Stimulated activated effector memory CD8-positive, alpha-beta T cell treated with anti-CD3 and anti-CD28 coated beads, Interleukin-12 subunit alpha, Interleukin-12 subunit beta, amount 100 ng/mL, for 72 hours (primary cell): ENCODE data around the gene ZNF322.
"Not testable (repeated sequence)": the region's sequence is repeated elsewhere in the genome, so short reads cannot be mapped to it uniquely, and the experiment has no call there.

Experiments
- ATAC-seq: fragments of 150-1000 bp; cut with Tn5 transposase; 2 replicates; pipeline ENCODE4 v1.10.0; 2021
- DNase-seq, 2 donors: peaks; one replicate each; pipeline ENCODE4 v3.0.0; 2021 to 2022; ENCODE audit warnings: low spot score in 2 of 2
- H3K27ac Mint-ChIP-seq: one replicate; pipeline ENCODE4 v1.8.0; 2022; ENCODE audit warnings: mild to moderate bottlenecking, mixed read lengths
- H3K36me3 Mint-ChIP-seq: one replicate; pipeline ENCODE4 v1.8.0; 2022; ENCODE audit warnings: mild to moderate bottlenecking, mixed read lengths
- H3K4me1 Mint-ChIP-seq: one replicate; pipeline ENCODE4 v1.8.0; 2022; ENCODE audit warnings: mixed read lengths
- H3K4me3 Mint-ChIP-seq: one replicate; pipeline ENCODE4 v1.8.0; 2022; ENCODE audit warnings: mild to moderate bottlenecking, mixed read lengths
- H3K9me3 Mint-ChIP-seq: one replicate; pipeline ENCODE4 v1.8.0; 2022; ENCODE audit warnings: mixed read lengths

ZNF322 gene

GRCh38 chr6:26659042-26659999 is at the start of gene ZNF322:
ZNF322 (minus strand) TSS chr6:26659746; CDS start chr6:26638553, 21,193 bp downstream.
- DNase-seq (peak; percentile 80 to 94), ATAC-seq (peak; percentile 99)
- H3K4me3 Mint-ChIP-seq = peak within 1 kb of the TSS; percentile 78
- peaks cover 22% of the 10 kb centered on the region for H3K4me1 Mint-ChIP-seq
- H3K9me3 Mint-ChIP-seq = no peaks in the 10 kb centered on the region
- peak within 1 kb of the TSS; percentile 83 for H3K27ac Mint-ChIP-seq
- H3K36me3 Mint-ChIP-seq = peaks cover 25% of the 10 kb centered on the region

GRCh38 chr6:26705780-26706179 is 46.2 kb upstream of the ZNF322 start:
- H3K36me3 Mint-ChIP-seq, H3K4me1 Mint-ChIP-seq, H3K9me3 Mint-ChIP-seq, ATAC-seq, H3K4me3 Mint-ChIP-seq, DNase-seq, H3K27ac Mint-ChIP-seq: not testable (repeated sequence)

GRCh38 chr6:26705352-26705751 is 45.8 kb upstream of the ZNF322 start:
- ATAC-seq, DNase-seq, H3K36me3 Mint-ChIP-seq, H3K9me3 Mint-ChIP-seq, H3K27ac Mint-ChIP-seq, H3K4me3 Mint-ChIP-seq, H3K4me1 Mint-ChIP-seq: not testable (repeated sequence)

- ATAC-seq, H3K9me3 Mint-ChIP-seq, H3K36me3 Mint-ChIP-seq, H3K4me1 Mint-ChIP-seq, H3K4me3 Mint-ChIP-seq, H3K27ac Mint-ChIP-seq, DNase-seq: not testable (repeated sequence)
These were observed 41.6 kb upstream of the ZNF322 start for GRCh38 chr6:26701023-26701747.

- H3K9me3 Mint-ChIP-seq = not testable (repeated sequence)
These were observed 38.0 kb upstream of the ZNF322 start for GRCh38 chr6:26697496-26697895.

GRCh38 chr6:26689324-26689947 is 29.9 kb upstream of the ZNF322 start:
- H3K36me3 Mint-ChIP-seq, ATAC-seq, H3K9me3 Mint-ChIP-seq, H3K4me1 Mint-ChIP-seq, DNase-seq, H3K4me3 Mint-ChIP-seq, H3K27ac Mint-ChIP-seq: not testable (repeated sequence)

More at GRCh38 chr6:26697496-26697895, 38.0 kb upstream of the ZNF322 start:
- not testable (repeated sequence) for H3K4me3 Mint-ChIP-seq, DNase-seq, H3K36me3 Mint-ChIP-seq, H3K27ac Mint-ChIP-seq, H3K4me1 Mint-ChIP-seq, ATAC-seq

- ATAC-seq = not testable (repeated sequence)
These were observed 23.0 kb upstream of the ZNF322 start for GRCh38 chr6:26682435-26683042.

GRCh38 chr6:26673287-26673686 is 13.7 kb upstream of the ZNF322 start:
- not testable (repeated sequence) for ATAC-seq, H3K4me3 Mint-ChIP-seq, H3K36me3 Mint-ChIP-seq, H3K9me3 Mint-ChIP-seq, H3K4me1 Mint-ChIP-seq, DNase-seq, H3K27ac Mint-ChIP-seq

More at GRCh38 chr6:26682435-26683042, 23.0 kb upstream of the ZNF322 start:
- not testable (repeated sequence) for H3K36me3 Mint-ChIP-seq, DNase-seq, H3K9me3 Mint-ChIP-seq, H3K27ac Mint-ChIP-seq, H3K4me3 Mint-ChIP-seq, H3K4me1 Mint-ChIP-seq

- H3K36me3 Mint-ChIP-seq, H3K4me3 Mint-ChIP-seq, DNase-seq, H3K27ac Mint-ChIP-seq, H3K9me3 Mint-ChIP-seq, ATAC-seq, H3K4me1 Mint-ChIP-seq: not testable (repeated sequence)
These were observed 11.0 kb upstream of the ZNF322 start for GRCh38 chr6:26670558-26670957.

- H3K4me3 Mint-ChIP-seq, H3K27ac Mint-ChIP-seq, H3K36me3 Mint-ChIP-seq, ATAC-seq, H3K4me1 Mint-ChIP-seq, DNase-seq, H3K9me3 Mint-ChIP-seq: not testable (repeated sequence)
These were observed 10.5 kb upstream of the ZNF322 start for GRCh38 chr6:26670003-26670402.

- peaks cover 22% of the 10 kb centered on the region for H3K4me1 Mint-ChIP-seq
- H3K4me3 Mint-ChIP-seq = peak overlapping the region; percentile 78
- no peaks in the 10 kb centered on the region for H3K9me3 Mint-ChIP-seq
- peak overlapping the region; percentile 83 for H3K27ac Mint-ChIP-seq
- no peak for DNase-seq
- peaks cover 22% of the 10 kb centered on the region for H3K36me3 Mint-ChIP-seq
- peak; percentile 62 for ATAC-seq
These were observed 435 bp upstream of the ZNF322 start for GRCh38 chr6:26660000-26660361.

- ATAC-seq = no peak
- no peak for DNase-seq
- peaks cover 22% of the 10 kb centered on the region for H3K4me1 Mint-ChIP-seq
- no peak overlapping the region for H3K4me3 Mint-ChIP-seq
- H3K9me3 Mint-ChIP-seq = peaks cover 3% of the 10 kb centered on the region
- peaks cover 45% of the 10 kb centered on the region for H3K36me3 Mint-ChIP-seq
- H3K27ac Mint-ChIP-seq = no peak overlapping the region
These were observed 2.3 kb downstream of the ZNF322 start for GRCh38 chr6:26657256-26657655.

GRCh38 chr6:26653007-26653406 is 6.5 kb downstream of the ZNF322 start:
- H3K27ac Mint-ChIP-seq = no peak overlapping the region
- ATAC-seq (no peak), DNase-seq (no peak)
- H3K36me3 Mint-ChIP-seq = peaks cover 51% of the 10 kb centered on the region
- H3K4me1 Mint-ChIP-seq = peaks cover 16% of the 10 kb centered on the region
- H3K9me3 Mint-ChIP-seq = peaks cover 5% of the 10 kb centered on the region
- H3K4me3 Mint-ChIP-seq = no peak overlapping the region

GRCh38 chr6:26651133-26651781 is 8.3 kb downstream of the ZNF322 start:
- peaks cover 5% of the 10 kb centered on the region for H3K9me3 Mint-ChIP-seq
- DNase-seq (no peak), ATAC-seq (no peak)
- peaks cover 9% of the 10 kb centered on the region for H3K4me1 Mint-ChIP-seq
- peaks cover 38% of the 10 kb centered on the region for H3K36me3 Mint-ChIP-seq
- H3K27ac Mint-ChIP-seq = no peak overlapping the region
- H3K4me3 Mint-ChIP-seq = no peak overlapping the region
